Tibial artery (tissue), 4 donors: ENCODE results near the gene ATP11C.

Experiments used
- DNase-seq, 2 donors: peaks; one replicate each; pipeline ENCODE4 v3.0.0-alpha.2; 2019
- H3K27ac ChIP-seq, 2 donors: fragments of 200-600 bp; sonication (generic) in 1 of 2; 1 replicate in 1 of 2; 2 replicates in 1 of 2; pipeline ENCODE4 v1.5.1; 2018 to 2019; ENCODE audit warnings: mild to moderate bottlenecking in 1 of 2
- H3K27me3 ChIP-seq, 2 donors: fragments of 200-600 bp; sonication (generic) in 1 of 2; one replicate each; pipeline versions ENCODE4 v1.5.1 to v1.6.0; 2016 to 2019
- H3K36me3 ChIP-seq, 3 donors: fragments of 200-600 bp; sonication (generic) in 2 of 3; one replicate each; pipeline ENCODE4 v1.5.1; 2016 to 2019; ENCODE audit warnings: mild to moderate bottlenecking in 2 of 3
- H3K4me1 ChIP-seq, 4 donors: fragments of 200-600 bp; sonication (generic) in 2 of 4; 1 replicate in 3 of 4; 2 replicates in 1 of 4; pipeline ENCODE4 v1.5.1; 2016 to 2019
- H3K4me3 ChIP-seq, 2 donors: fragments of 200-600 bp; sonication (generic) in 1 of 2; 1 replicate in 1 of 2; 2 replicates in 1 of 2; pipeline ENCODE4 v1.5.1; 2018 to 2019; ENCODE audit warnings: mild to moderate bottlenecking in 2 of 2
- H3K9me3 ChIP-seq, 3 donors: fragments of 200-600 bp; sonication (generic) in 1 of 3; one replicate each; pipeline ENCODE4 v1.5.1; 2016 to 2019
- CTCF ChIP-seq, 2 experiments: fragments of 200-600 bp in 1 of 2; fragments of 450-650 bp in 1 of 2; IDR thresholded peaks; one replicate each; pipeline ENCODE4 v1.5.1; 2017 to 2019; ENCODE audit warnings: antibody characterized with exemption in 2 of 2, mild to moderate bottlenecking in 1 of 2, moderate library complexity in 1 of 2
- intact Hi-C: fragments of 100-400 bp; cut with DNase I; formaldehyde crosslinking; loops from one replicate; pipeline ENCODE4 v1.15.0; 2023; ENCODE audit warnings: low total_unique reads

ATP11C gene

GRCh38 chrX:139787601-139788000 is 145.3 kb downstream of the ATP11C start:
- Histone ChIP-seq H3K27me3 (no peaks in the 10 kb centered on the region), H3K4me1 (no peaks in the 10 kb centered on the region), H3K27ac (no peak overlapping the region), H3K4me3 (no peak overlapping the region), H3K9me3 (no peaks in the 10 kb centered on the region), H3K36me3 (peaks cover 0 to 25% (median 21%) of the 10 kb centered on the region in 3 donors)
- no peak for DNase-seq
- intact Hi-C loops: no loop called here
- no peak for TF ChIP-seq CTCF (IDR thresholded peaks at IDR 0.05)

- no peak for DNase-seq
- Histone ChIP-seq H3K9me3 (no peaks in the 10 kb centered on the region), H3K4me3 (no peak overlapping the region), H3K4me1 (no peaks in the 10 kb centered on the region), H3K27ac (no peak overlapping the region), H3K36me3 (peaks cover 0 to 25% (median 21%) of the 10 kb centered on the region in 3 donors), H3K27me3 (no peaks in the 10 kb centered on the region)
- intact Hi-C loops: no loop called here
- TF ChIP-seq CTCF (IDR thresholded peaks at IDR 0.05): no peak
These were observed 148.0 kb downstream of the ATP11C start for GRCh38 chrX:139784807-139785206.

- H3K4me3 ChIP-seq: no peak overlapping the region
- intact Hi-C loops: no loop called here
- H3K27me3 ChIP-seq: no peaks in the 10 kb centered on the region
- H3K36me3 ChIP-seq: peaks cover 0 to 25% (median 20%) of the 10 kb centered on the region in 3 donors
- DNase-seq: no peak
- no peak overlapping the region for H3K27ac ChIP-seq
- H3K9me3 ChIP-seq: no peaks in the 10 kb centered on the region
- H3K4me1 ChIP-seq: no peaks in the 10 kb centered on the region
- no peak for TF ChIP-seq CTCF (IDR thresholded peaks at IDR 0.05)
These were observed 148.9 kb downstream of the ATP11C start for GRCh38 chrX:139783959-139784358.

GRCh38 chrX:139783030-139783429 is 149.8 kb downstream of the ATP11C start:
- Histone ChIP-seq H3K27me3 (no peaks in the 10 kb centered on the region), H3K4me1 (no peaks in the 10 kb centered on the region), H3K4me3 (no peak overlapping the region), H3K27ac (no peak overlapping the region), H3K36me3 (peaks cover 0 to 25% (median 13%) of the 10 kb centered on the region in 3 donors), H3K9me3 (no peaks in the 10 kb centered on the region)
- intact Hi-C loops: no loop called here
- TF ChIP-seq CTCF (IDR thresholded peaks at IDR 0.05): no peak
- DNase-seq: no peak

- Histone ChIP-seq H3K4me1 (no peaks in the 10 kb centered on the region), H3K9me3 (no peaks in the 10 kb centered on the region), H3K36me3 (peaks cover 0 to 9% (median 7%) of the 10 kb centered on the region in 3 donors), H3K27me3 (no peaks in the 10 kb centered on the region), H3K4me3 (no peak overlapping the region), H3K27ac (no peak overlapping the region)
- no peak for TF ChIP-seq CTCF (IDR thresholded peaks at IDR 0.05)
- intact Hi-C loops: no loop called here
- no peak for DNase-seq
These were observed 156.3 kb downstream of the ATP11C start for GRCh38 chrX:139776599-139776998.

GRCh38 chrX:139770366-139770765 is 162.5 kb downstream of the ATP11C start:
- Histone ChIP-seq H3K36me3 (peaks cover 0 to 23% (median 14%) of the 10 kb centered on the region in 3 donors), H3K27ac (no peak overlapping the region), H3K4me1 (no peaks in the 10 kb centered on the region), H3K9me3 (no peaks in the 10 kb centered on the region), H3K27me3 (no peaks in the 10 kb centered on the region), H3K4me3 (no peak overlapping the region)
- no peak for DNase-seq
- no peak for TF ChIP-seq CTCF (IDR thresholded peaks at IDR 0.05)
- intact Hi-C loops: no loop called here
